Stimulated activated CD8-positive, alpha-beta memory T cell treated with anti-CD3 and anti-CD28 coated beads, Interleukin-15, amount 100 ng/mL, for 24 hours (primary cell): ENCODE measurements around the gene ZDHHC21.

Experiments
- DNase-seq: peaks from one replicate; pipeline ENCODE4 v3.0.0-alpha.2; 2020; ENCODE audit warnings: low read depth

Gene ZDHHC21

DNA sequence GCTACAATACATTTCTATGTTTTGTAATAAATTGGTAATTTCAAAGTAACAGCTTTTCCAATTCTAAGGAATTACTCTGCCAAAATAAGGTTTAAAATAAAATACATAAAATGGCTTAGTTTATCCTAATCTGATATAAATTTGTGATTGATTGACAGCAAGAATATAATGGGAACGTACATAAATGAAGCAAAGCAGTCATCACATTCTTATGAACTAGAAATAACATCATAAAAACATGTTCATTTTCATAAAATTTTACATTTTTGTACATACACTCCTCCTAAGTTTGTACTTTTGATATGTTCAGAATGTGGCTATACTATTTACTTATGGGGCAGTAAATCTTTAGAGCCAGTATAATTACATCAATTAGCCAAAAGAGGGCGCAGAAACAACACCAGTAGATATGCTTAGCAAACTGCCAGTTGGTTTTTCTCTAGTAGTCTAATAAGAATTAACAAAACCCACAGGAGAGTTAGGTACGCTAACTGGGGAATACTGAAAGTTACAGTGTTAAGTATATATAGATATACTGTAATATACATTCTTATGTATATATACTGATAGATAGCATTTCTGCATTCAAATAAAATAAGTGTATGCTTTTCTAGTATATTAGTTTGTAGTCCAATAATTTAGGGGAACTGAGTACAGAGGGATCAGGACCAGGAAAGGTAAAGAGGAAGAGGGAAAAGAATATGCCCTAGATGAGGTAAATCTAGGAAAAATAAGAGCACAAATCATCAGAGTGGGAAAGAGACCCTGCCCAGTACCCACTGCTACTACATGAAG lies 76.8 kb downstream of the ZDHHC21 start:
- no peak for DNase-seq

DNA sequence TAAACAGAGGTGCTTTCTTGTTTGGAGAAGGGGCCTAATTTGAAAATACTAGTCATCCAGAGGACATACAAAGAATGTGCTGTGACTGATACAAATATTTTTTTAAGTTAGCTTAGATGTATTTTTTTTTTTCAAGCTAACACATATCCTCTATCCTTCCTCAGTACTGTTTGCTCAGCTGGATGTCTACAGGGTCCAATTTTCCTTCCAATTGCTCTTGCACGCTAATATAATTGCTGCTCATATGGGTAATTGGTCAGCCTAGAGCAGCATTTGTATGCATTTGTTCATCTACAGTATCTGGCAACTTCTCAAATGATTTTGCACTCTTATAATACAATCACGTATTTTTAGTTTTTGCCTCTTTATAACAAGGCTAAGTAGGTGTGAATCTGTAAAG lies 84.7 kb downstream of the ZDHHC21 start:
- DNase-seq, result no peak

DNA sequence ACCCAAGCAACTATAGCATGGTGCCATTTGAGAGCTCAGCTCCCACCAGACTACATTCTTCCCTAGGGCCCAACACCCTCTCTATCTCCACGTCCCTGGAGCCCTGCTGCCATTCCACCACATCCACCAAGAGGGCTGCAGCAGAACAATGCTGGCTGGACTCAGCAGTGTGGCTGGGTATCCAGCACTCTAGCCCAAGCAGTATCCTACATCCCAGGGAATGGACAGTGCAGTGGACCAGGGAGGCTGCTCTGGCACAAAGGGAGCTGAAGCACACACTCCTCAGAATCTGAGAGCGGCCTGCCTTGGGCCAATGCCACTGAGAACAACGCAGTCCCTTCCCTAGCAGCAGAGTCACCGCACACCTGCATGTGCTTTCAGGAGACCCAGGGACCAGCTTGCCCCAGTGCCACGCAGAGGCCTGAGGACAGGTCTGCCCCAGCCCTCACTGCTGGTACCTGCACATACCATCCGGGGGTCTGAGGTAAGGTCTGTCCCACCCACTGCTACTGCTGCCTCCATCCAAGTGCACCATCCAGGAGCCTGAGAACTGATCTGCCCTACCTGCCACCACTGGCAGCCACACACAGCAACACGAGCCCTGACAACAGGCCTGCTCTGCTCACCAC lies 95.9 kb downstream of the ZDHHC21 start:
- no peak for DNase-seq

DNA sequence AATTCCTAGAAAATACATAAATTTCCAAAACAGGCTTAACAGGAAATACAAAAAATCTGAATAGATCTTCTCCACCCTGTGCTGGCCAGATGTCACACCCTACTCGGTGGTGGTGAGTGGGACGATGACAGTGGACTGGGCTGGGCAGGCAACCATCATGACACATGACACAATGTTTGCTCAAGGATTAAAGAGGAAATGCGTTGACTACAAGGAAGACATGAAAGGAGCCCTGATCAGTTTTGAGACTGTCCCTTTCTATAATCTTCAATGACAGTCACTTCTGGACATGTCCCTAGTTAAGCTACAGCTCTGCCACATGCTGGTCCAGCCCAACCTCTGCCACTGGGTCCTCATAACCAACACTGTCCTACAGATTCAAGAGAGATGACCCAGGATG lies 99.8 kb downstream of the ZDHHC21 start:
- no peak for DNase-seq

DNA sequence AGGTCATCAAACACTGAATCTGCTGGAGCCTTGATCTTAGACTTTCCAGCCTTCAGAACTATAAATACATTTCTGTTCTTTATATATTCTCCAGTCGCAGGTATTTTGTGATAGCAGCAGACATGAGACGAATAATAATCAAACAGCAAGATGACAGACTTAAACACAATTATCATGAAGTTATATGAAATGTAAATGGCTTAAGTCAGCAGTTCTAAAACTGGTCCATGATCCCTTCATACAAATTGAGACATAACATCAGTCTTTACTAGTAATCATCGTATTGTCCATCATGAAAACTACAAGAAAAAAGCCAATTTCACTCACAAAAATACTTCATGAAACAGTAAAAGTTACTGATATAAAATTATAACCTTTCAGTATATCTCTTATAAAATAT lies 101.8 kb downstream of the ZDHHC21 start:
- no peak for DNase-seq

DNA sequence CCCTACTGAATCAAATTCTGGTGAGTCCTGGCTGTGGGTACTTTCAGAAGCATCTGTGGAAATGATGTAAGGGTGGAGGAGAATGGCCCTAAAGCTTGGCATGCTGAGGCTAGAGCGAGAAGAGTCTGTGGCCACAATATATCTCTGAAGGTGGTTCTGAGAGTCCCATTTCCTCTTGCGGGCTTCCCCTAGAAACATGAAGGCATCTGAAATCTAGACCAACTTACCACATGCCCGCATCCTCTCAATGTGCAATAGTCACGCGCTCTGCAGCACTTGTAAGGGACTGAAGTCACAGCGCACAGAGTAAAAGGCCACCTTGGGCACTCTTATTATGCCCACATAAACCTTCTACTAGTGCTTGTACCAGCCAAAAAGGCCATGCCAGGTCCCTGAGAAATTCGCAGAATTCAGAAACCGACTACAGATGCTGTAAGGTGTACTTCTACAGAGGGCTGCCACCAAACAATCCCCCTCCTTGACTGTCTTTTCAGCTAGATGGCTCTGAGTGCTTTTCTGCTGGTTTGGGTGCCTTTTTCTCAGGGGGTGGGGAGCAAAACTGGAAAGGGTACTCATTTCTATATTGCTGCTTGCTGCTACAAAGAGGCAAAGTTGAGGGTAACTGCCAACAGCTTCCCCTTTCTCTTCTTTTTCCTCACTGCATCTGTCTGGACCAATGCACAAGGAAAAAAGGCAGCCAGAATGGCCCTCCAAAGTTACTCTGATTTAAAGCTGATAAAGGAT lies 107.3 kb downstream of the ZDHHC21 start:
- DNase-seq, result no peak

DNA sequence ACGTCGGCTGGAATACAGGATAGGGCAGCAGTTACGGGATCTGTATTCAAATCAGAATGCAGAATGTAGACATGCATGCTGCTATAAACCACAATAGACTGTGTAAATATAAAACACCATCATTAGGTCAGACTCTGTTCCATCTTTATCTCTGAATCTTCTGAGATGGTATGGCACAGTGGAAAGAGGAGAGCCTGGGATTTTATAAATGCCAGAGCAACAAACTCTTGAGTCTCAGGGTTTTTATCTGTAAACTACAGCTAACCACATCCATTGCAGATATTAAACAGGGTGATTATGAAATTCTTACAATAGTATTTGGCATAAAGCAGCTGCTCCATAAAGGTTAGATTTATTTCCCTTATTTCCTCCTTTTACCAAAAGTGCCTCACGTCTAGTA lies 108.7 kb downstream of the ZDHHC21 start:
- DNase-seq, result no peak

DNA sequence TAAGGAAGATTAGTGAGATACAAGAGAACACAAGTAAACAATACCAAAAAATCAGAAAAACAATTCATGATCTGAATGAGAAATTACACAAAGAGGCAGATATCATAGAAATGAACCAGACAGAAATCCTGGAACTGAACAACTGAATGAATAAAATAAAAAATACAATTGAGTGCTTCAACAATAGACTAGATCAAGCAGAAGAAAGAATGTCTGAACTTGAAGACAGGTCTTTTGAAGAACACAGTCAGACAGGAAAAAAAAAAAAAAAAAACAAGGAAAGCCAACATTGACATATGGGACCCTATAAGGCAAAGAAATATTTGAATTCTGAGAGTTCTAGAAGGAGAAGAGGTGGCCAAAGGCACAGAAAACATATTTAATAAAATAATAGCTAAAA lies 115.2 kb downstream of the ZDHHC21 start:
- no peak for DNase-seq

DNA sequence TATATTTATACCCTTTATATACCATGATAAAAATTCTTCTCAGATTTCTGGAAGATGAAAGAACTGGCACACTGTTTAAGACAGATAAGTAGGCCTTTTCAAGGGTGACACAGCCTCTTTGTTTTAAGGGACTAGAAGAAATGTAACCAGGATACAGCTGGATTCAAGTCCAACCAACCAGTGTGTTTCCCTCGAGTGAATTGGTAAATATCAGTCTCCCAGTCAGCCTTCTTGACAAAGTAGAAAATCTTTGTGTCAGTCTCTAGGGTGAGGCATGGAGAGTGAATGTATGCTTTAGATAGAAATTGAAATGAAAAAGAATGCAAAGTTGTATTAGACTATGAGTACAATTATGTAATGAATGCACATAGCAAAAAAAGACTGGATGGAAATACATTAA lies 119.1 kb downstream of the ZDHHC21 start:
- DNase-seq, result no peak

DNA sequence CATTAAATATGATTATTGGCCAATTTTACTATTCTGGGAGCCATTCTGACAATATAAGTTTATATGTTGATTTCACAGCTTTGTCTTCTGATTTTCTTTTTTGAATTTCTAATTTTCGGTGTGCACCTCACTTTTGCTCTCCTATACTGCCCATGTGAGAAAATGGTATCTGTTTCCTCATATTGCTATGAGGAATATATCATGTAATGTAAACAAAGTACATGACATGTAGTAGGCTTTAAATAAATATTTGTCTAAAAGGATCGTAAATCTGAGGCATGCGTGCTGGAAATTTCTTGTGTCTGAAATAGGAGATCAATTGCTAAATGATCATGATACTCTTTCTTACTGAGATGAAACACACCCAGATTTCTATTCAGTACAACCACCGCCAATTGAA lies 119.9 kb downstream of the ZDHHC21 start:
- DNase-seq, result no peak

DNA sequence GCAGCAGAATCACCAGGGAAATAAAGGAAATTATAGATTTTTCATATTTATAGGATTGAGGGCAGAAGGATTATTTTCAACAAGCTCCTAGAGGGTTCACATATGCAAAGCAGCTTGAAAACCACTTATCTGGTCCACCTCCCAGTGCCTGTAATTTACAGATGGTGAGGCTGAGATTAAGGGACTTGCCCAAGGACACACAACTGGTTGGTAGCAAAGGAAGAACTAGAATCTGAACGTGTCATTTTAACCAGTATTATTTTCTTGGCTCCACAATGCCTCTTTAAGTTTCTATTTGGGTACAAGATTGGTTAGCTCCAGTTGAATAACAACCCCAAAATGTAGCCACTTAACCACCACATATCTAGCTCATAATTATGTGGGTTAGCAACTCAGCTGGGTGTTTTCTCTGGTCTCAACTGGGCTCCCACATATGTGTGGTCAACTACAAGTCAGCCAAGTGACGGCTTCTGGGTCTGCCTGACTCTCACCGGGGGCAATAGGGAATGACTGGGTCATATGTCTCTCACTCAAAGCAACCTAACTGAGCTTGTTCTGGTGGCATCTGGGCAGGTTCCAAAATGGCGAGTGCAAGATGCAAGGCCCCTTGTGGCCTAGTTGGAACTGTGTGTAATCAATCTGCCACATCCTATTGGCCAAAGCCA lies 127.7 kb downstream of the ZDHHC21 start:
- no peak for DNase-seq

DNA sequence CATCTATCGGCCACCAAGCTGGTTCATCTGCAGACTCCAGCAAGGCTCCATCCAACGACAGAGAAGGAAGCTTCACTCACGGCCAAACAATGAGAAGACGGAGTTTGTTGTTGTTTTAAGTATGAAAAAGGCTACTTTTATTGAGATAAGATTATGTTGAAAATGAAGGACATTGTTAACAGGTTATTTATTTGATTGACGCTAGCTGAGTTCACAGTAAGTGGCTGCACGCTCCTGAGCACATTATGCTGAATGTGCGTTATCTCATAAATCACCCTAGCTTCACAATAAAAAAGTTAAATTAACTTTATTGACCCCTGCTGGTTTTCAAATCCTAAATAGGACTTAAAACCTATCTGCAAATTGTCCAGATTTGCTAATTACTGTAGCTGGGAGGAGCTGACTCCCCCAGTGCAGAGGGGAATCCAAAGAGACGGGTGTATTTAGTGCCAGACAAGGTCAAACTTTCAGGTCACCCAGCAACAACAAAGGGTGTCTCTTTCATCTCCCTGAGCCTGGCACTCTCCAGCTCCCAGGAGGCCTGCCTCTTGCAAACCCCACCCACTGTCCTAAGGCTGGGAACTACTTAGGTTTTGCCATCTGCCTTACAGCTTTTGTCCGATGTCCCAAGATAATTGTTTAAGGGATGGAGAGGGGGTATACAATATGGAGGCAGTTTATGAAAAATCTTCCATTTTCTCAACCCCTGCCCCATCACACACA lies 129.2 kb downstream of the ZDHHC21 start:
- DNase-seq, result no peak

DNA sequence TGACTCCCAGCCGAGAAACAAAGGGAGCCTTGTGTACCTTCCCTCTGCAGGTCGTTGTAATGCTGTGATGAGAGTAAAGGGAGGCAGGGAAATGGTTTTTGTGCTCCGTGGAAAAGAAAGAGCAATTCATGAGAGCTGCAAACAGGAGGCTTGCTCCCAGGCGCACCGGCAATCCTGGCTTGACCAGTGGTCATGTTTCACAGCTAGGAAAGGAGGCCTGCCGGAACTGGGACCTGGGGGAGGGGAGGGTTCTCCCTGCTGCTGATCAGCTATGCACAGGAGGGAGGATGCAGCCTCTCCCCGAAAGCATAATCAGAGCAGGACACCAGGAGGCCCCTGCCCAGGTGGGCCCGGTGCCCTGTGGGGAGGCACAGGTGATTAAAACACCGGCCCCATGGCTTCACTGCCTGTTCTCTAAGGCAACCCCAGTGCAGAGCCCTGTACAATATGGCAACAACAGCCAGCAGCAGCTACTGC lies 131.3 kb downstream of the ZDHHC21 start:
- no peak for DNase-seq
